PC-3 (cell line): Measurements from ENCODE around the gene RAB31.

Source experiments
- CTCF ChIP-seq: fragments of 300-600 bp; sonication (generic); conservative IDR thresholded peaks from 2 replicates; pipeline ENCODE4 v1.5.1; 2017; ENCODE audit warnings: antibody characterized with exemption, low read depth, mild to moderate bottlenecking, low read length
- EZH2 ChIP-seq: fragments of 300-600 bp; sonication (generic); IDR thresholded peaks from one replicate; pipeline ENCODE4 v1.6.1; 2017; ENCODE audit warnings: antibody characterized with exemption, mild to moderate bottlenecking, low read length; ENCODE audit not compliant: unreplicated experiment

- no peak for TF ChIP-seq CTCF
- TF ChIP-seq EZH2 = no peak
These were observed 144.4 kb downstream of the RAB31 start for GRCh38 chr18:9852266-9853081.
